ENCODE data around the gene CRAMP1.

- TF ChIP-seq CTCF (IDR thresholded peaks at IDR 0.05) = no peak
- no peak for TF ChIP-seq POLR2AphosphoS5 (IDR thresholded peaks at IDR 0.05)
- TF ChIP-seq EP300 (IDR thresholded peaks at IDR 0.05) = no peak
- TF ChIP-seq POLR2A (IDR thresholded peaks at IDR 0.05) = no peak
Measured at GRCh38 chr16:1712791-1713261, 100.7 kb downstream of the CRAMP1 start.

All from gastroesophageal sphincter (tissue), 3 donors.